DMS 273 (cell line): ENCODE results near the gene L1CAM.

Source experiments
- DNase-seq: peaks from one replicate; lab custom pipeline; 2025; ENCODE audit not compliant: unreplicated experiment; lab: John Stamatoyannopoulos, UW

The L1CAM gene

GRCh38 chrX:153903991-153904957 lies 18.3 kb upstream of the L1CAM start, which contains the start of gene AVPR2:
Gene AVPR2, plus strand, starts transcription at chrX:153904673. Its CDS starts 473 bp downstream, at chrX:153905146.
- peak; percentile 46 for DNase-seq

DNA sequence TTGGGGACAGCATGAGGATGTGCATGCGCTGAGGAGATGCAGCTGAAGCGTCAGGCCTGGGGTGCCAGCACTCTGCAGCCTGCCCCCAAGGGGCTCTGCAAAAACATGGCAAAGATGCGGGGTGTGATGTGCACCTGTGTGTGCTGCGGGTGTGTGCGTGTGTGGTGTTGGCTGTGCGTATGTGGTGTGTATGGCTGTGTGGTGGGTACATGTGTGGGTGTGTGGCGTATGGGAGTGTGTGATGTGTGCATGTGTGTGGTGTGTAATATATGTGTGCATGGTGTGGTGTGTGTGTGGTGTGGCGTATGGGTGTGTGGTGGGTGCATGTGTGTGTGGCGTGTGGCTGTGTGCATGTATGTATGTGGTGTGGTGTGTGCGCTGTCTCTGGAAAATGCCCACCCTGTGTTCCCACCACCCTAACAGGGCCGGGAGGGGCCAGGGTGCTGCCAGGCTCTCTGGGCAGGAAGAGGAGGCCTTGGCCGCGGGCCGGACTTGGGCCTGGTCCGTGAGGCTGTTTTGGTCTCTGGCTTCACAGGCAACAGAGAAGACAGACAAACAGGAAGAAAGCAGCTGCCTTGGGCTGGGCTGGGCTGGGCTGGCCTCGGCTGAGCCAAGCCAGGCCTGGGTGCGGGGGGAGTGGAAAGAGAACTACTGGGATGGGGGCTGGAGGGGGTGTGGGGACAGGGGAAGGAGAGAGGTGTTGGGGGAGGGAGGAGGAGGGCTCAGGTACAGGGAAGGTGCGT lies 17.4 kb upstream of the L1CAM start:
- no peak for DNase-seq

GRCh38 chrX:153902385-153902784 lies 16.4 kb upstream of the L1CAM start:
- peak; percentile 78 for DNase-seq

DNA sequence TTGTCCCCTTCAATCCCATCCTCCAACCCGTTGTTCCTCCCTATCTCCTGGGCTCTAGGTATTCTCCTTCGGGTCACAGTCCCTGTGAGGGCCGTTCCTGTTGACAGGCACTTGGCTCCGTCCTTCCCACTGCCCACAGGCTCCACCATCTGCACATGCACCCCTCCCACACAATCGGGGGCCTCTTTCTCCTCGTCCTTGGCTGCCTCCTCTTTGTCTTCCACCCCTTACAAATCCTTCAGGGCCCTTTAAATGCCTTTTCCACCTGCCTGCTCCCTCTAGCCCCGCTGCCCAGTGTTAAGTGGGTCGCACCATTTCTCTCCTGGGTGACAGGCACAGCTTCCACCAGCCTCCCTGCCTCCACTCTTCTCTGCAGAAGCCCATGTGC lies 15.8 kb upstream of the L1CAM start:
- peak; percentile 68 for DNase-seq

GRCh38 chrX:153900831-153901752 lies 15.1 kb upstream of the L1CAM start:
- peak; percentile 97 for DNase-seq

- peak; percentile 95 for DNase-seq
Observed at GRCh38 chrX:153897899-153898298, 11.9 kb upstream of the L1CAM start.

- no peak for DNase-seq
Observed at GRCh38 chrX:153889123-153889522, 3.1 kb upstream of the L1CAM start.

- no peak for DNase-seq
Observed at GRCh38 chrX:153888344-153888743, 2.4 kb upstream of the L1CAM start.

GRCh38 chrX:153887385-153887784 lies 1.4 kb upstream of the L1CAM start:
- DNase-seq, result no peak

DNA sequence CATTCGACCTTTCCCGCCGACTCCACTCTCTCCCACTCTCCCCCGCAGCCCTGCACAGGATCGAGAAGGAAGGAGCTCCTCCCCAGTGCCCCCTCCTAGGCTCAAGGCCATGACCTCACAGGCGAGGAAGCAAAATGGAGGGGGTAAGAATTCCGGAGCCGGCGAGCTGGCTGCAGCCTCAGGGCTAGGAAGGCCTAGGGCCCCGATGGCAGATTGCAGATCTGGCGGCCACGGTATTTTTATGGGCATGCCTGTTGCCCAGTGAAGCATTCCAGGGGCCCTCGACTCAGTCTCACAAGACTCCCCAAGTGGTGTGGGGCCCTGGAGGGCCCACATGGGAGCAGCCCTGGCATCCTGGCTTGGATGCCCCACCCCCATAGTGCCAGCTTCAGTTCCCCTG lies 942 bp upstream of the L1CAM start:
- peak; percentile 78 for DNase-seq

DNA sequence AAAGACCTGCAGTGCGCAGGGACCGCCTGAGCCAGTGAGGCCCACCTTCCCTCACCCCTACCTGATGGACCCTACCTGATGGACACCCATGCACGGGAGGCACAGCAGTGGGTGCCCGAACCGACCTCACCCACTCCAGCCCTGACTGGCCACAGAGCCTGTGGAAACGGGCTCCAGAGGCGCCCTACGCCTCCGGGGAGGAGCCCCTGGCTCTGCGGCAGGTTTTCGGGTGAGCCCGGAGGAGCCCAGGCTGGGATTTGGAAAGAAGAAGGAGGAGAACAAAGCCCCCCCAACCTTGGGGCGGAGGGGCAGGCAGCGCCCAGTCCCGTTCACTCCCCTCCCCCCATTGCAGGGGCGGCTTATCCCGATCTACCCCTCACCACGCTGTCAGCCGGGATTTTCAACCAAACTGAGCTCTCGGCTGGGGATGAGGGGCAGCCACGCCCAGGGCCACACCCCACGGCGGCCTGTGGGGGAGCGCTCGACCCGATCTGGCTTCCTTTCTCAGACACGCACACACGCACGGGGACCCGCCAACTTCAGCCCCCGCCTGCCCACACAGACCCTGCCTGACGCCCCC lies 675 bp downstream of the L1CAM start:
- DNase-seq, result peak; percentile 68

DNA sequence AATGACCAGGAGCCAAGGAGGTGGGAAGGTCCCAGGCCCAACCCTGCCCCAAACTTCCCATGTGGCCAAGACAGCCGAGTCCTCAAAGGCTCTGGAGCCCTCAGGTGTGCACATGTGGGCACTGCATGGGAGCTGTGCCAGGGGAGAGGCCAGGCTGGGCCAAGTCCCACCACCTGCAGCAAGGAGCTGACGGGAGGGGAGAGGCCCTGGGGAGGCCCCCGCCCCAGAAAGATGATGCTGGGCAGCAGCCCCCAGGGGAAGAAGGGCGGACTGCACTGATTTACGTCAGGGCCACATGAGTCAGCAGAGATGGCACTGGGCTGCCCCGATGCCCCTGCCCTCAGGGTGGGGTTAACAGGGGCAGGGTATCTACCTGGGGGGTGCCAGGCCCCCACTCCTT lies 1.4 kb downstream of the L1CAM start:
- peak; percentile 84 for DNase-seq

GRCh38 chrX:153884136-153884535 lies 1.8 kb downstream of the L1CAM start:
- DNase-seq, result peak; percentile 78

DNA sequence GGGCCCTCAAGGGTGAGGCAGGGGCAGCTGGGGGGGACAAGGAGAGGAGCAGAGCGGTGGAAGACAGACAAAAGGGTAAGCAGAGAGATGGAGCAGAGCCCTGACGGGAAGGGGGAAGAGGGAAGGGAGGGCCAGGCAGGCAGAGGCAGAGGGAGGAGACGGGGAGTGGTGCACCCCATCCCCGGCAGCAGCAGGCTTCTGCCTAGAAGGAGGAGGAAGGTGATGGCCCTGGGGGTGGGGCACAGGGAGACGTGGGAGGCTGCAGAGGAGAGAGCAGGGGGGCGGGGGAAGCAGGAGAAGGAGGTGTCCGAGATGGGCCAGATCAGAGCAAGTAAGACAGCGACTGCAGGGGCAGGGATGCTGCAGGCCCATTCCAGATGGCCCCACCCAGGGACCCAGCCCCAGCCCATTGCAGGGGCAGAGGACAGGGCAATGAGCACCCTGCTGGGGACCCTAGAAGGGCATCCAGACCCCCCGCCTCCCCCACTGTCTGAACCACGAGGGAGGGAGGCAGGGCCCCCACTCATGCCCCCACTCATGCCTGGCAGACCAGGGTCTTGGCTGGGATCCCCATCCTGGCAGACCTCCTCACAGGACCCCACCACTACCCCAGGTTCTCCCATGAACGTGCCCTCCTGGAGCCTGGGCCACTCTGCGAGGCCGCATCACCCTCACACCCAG lies 2.7 kb downstream of the L1CAM start:
- DNase-seq, result peak; percentile 55

GRCh38 chrX:153882557-153882956 lies 3.4 kb downstream of the L1CAM start:
- DNase-seq, result no peak

- peak; percentile 60 for DNase-seq
Observed at GRCh38 chrX:153882086-153882498, 3.9 kb downstream of the L1CAM start.

GRCh38 chrX:153881281-153881680 lies 4.7 kb downstream of the L1CAM start:
- peak; percentile 63 for DNase-seq

- DNase-seq, result peak; percentile 65
Observed at GRCh38 chrX:153880440-153880815, 5.5 kb downstream of the L1CAM start.

DNA sequence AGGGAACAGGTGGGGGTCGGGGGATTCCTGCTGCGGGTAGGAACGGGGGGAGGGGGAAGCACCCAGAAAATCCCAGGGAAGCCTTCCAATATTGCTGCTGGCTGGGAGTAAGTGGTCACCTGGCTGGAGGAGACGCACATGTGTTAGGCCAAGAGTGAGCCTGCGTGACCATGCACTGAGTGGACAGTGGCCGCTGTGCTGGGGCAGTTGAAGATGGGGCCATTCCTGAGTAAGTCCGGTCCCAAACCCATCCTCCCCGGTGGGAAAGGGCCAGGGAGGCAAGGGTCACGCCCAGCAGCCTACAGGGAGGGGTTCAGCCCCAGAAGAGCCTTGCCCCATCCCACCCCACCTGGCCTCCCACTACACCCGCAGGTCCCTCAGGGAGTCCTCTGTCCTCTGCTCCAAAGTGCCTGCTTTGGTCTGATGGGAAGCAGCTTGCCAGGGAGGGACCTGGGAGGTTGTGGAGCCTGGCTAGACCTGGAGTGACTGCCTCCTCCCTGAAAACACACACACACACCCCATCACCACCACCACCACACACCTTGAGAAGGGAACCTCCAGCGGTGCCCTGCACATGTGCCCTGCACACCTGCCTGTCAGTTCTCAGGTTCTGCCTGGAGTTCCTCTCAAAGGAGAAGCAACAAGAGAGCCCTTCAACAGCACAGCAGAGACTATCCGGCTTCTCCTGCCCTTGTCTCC lies 6.1 kb downstream of the L1CAM start:
- peak; percentile 51 for DNase-seq
